PC-3 (cell line): ENCODE results near the gene LATS2. TPM values are rescaled to one million over a fixed set of nuclear protein-coding genes. Genes with fewer than 3 reads are reported as not detected.

Source experiments
- ATAC-seq: fragments of 200-7000 bp; cut with Tn5 transposase; 2 replicates; pipeline ENCODE4 v1.9.1; 2020; ENCODE audit warnings: mild to moderate bottlenecking, moderate library complexity
- BruUV-seq: library from RNA; stranded (reverse); fragments of 400-500 nt; replicated peaks from 2 replicates; lab custom pipeline; 2021; lab: Mats Ljungman, UMichigan
- CTCF ChIA-PET: fragments of 300-600 bp; sonication (Branson Sonifier 250); formaldehyde crosslinking; loops from one replicate; lab custom pipeline; 2022; ENCODE audit warnings: antibody characterized with exemption; lab: Charles Lee
- POLR2A ChIA-PET: fragments of 300-600 bp; sonication (Branson Sonifier 250); formaldehyde crosslinking; loops from one replicate; lab custom pipeline; 2022; ENCODE audit warnings: antibody characterized with exemption; ENCODE audit not compliant: unreplicated experiment; lab: Charles Lee
- DNase-seq: peaks from one replicate; pipeline ENCODE4 v3.0.0-alpha.2; 2015
- H2AFZ ChIP-seq: fragments of 300-600 bp; sonication (generic); 2 replicates; pipeline ENCODE4 v1.6.0; 2016; ENCODE audit warnings: antibody characterized with exemption, low read length
- H3F3A ChIP-seq: fragments of 300-600 bp; sonication (generic); one replicate; pipeline ENCODE4 v1.6.0; 2017; ENCODE audit warnings: antibody characterized with exemption, low read length, control low read depth, mild to moderate bottlenecking; ENCODE audit not compliant: unreplicated experiment
- H3K27ac ChIP-seq: fragments of 300-600 bp; sonication (generic); 2 replicates; pipeline ENCODE4 v1.5.1; 2016; ENCODE audit warnings: mild to moderate bottlenecking, low read length
- H3K27me3 ChIP-seq: fragments of 300-600 bp; sonication (generic); 2 replicates; pipeline ENCODE4 v1.6.1; 2016; ENCODE audit warnings: low read length, mixed read lengths
- H3K36me3 ChIP-seq: fragments of 300-600 bp; sonication (generic); 2 replicates; pipeline ENCODE4 v1.6.1; 2016; ENCODE audit warnings: low read depth, mixed run types, low read length, mixed read lengths
- H3K4me1 ChIP-seq: fragments of 300-600 bp; sonication (generic); 2 replicates; pipeline ENCODE4 v1.5.1; 2016; ENCODE audit warnings: low read length; ENCODE audit not compliant: insufficient read depth
- H3K4me2 ChIP-seq: fragments of 300-600 bp; sonication (generic); 2 replicates; pipeline ENCODE4 v1.6.0; 2016; ENCODE audit warnings: low read length
- H3K4me3 ChIP-seq: fragments of 300-600 bp; sonication (generic); 2 replicates; pipeline ENCODE4 v1.5.1; 2016; ENCODE audit warnings: mild to moderate bottlenecking, low read length, mixed read lengths
- H3K79me2 ChIP-seq: fragments of 300-600 bp; sonication (generic); 2 replicates; pipeline ENCODE4 v1.6.1; 2017; ENCODE audit warnings: low read length, mixed read lengths
- H3K9ac ChIP-seq: fragments of 300-600 bp; sonication (generic); 2 replicates; pipeline ENCODE4 v1.6.0; 2016; ENCODE audit warnings: mild to moderate bottlenecking, low read length
- H3K9me2 ChIP-seq: fragments of 300-600 bp; sonication (generic); replicated peaks from 2 replicates; pipeline ENCODE4 v1.6.1; 2016; ENCODE audit warnings: mixed run types, low read length, mixed read lengths
- H3K9me3 ChIP-seq: fragments of 300-600 bp; sonication (generic); 2 replicates; pipeline ENCODE4 v1.6.1; 2016; ENCODE audit warnings: low read length, mixed read lengths
- H4K20me1 ChIP-seq: fragments of 300-600 bp; sonication (generic); 2 replicates; pipeline ENCODE4 v1.6.1; 2016; ENCODE audit warnings: low read length, mixed read lengths
- CTCF ChIP-seq: fragments of 300-600 bp; sonication (generic); conservative IDR thresholded peaks from 2 replicates; pipeline ENCODE4 v1.5.1; 2017; ENCODE audit warnings: antibody characterized with exemption, low read depth, mild to moderate bottlenecking, low read length
- EZH2 ChIP-seq: fragments of 300-600 bp; sonication (generic); IDR thresholded peaks from one replicate; pipeline ENCODE4 v1.6.1; 2017; ENCODE audit warnings: antibody characterized with exemption, mild to moderate bottlenecking, low read length; ENCODE audit not compliant: unreplicated experiment
- EZH2phosphoT487 ChIP-seq: fragments of 300-600 bp; sonication (generic); IDR thresholded peaks from 2 replicates; pipeline ENCODE4 v1.6.1; 2018; ENCODE audit warnings: mild to moderate bottlenecking, antibody characterized with exemption, low read length, borderline replicate concordance
- intact Hi-C: fragments of 100-400 bp; cut with micrococcal nuclease; formaldehyde crosslinking; loops from 2 replicates; pipeline ENCODE4 v1.9.0; 2023
- total RNA-seq: library from RNA; depleted of rRNA; stranded (reverse); fragments of >200 nt; gene quantifications from 2 replicates; pipeline ENCODE4 v1.2.3, GENCODE V29; 2014

The LATS2 gene
- total RNA-seq, 1 experiment from 2014 or later, result 11.0 TPM

GRCh38 chr13:21011378-21011777 lies 50.0 kb downstream of the LATS2 start:
- CTCF ChIA-PET, result no interaction called here
- Histone ChIP-seq H2AFZ (no peak overlapping the region), H3K4me2 (no peak overlapping the region), H3K4me3 (no peak overlapping the region), H3K9ac (no peak overlapping the region), H3K79me2 (peaks cover 85% of the 10 kb centered on the region), H3K27ac (no peak overlapping the region), H3K27me3 (no peaks in the 10 kb centered on the region), H3F3A (peaks cover under 1% of the 10 kb centered on the region), H3K36me3 (no peaks in the 10 kb centered on the region), H4K20me1 (0 out of 2 replicates have a peak, but pooled peaks cover 3% of the 10 kb centered on the region), H3K9me3 (no peaks in the 10 kb centered on the region), H3K4me1 (peaks cover 29% of the 10 kb centered on the region), H3K9me2 (no peaks in the 10 kb centered on the region)
- no peak for DNase-seq
- TF ChIP-seq EZH2phosphoT487 (no peak), CTCF (no peak)
- no TSS peak for BruUV-seq
- POLR2A ChIA-PET, result no interaction called here
- no peak for ATAC-seq
- intact Hi-C loops, result no loop called here

- Histone ChIP-seq H3K4me2 (no peak overlapping the region), H3K9me2 (no peaks in the 10 kb centered on the region), H3K9me3 (no peaks in the 10 kb centered on the region), H3K27ac (no peak overlapping the region), H2AFZ (no peak overlapping the region), H3K4me1 (peaks cover 25% of the 10 kb centered on the region), H3F3A (no peaks in the 10 kb centered on the region), H3K4me3 (no peak overlapping the region), H3K27me3 (no peaks in the 10 kb centered on the region), H3K9ac (no peak overlapping the region), H3K79me2 (peaks cover 83% of the 10 kb centered on the region), H3K36me3 (no peaks in the 10 kb centered on the region), H4K20me1 (0 out of 2 replicates have a peak, but pooled peaks cover 3% of the 10 kb centered on the region)
- intact Hi-C loops, result no loop called here
- POLR2A ChIA-PET, result no interaction called here
- BruUV-seq, result no TSS peak
- ATAC-seq (no peak), DNase-seq (peak; percentile 20)
- CTCF ChIA-PET, result no interaction called here
- TF ChIP-seq EZH2phosphoT487 (no peak), CTCF (no peak), EZH2 (no peak)
Measured at GRCh38 chr13:21010621-21011020, 50.8 kb downstream of the LATS2 start.

- H3K9ac ChIP-seq, result no peak overlapping the region
- H3K4me1 ChIP-seq, result peaks cover 9% of the 10 kb centered on the region
- ChIA-PET CTCF (no interaction called here), POLR2A (no interaction called here)
- H4K20me1 ChIP-seq, result peaks cover 4% of the 10 kb centered on the region; the same call in 1 of the 2 replicates
- intact Hi-C loops, result no loop called here
- DNase-seq (no peak), ATAC-seq (no peak)
- H3K27ac ChIP-seq, result no peak overlapping the region
- TF ChIP-seq EZH2phosphoT487 (no peak), EZH2 (no peak)
- H2AFZ ChIP-seq, result no peak overlapping the region
- no peaks in the 10 kb centered on the region for H3K9me2 ChIP-seq
- H3K9me3 ChIP-seq, result no peaks in the 10 kb centered on the region
- no peaks in the 10 kb centered on the region for H3K36me3 ChIP-seq
- H3K79me2 ChIP-seq, result peaks cover 77% of the 10 kb centered on the region
- no peak overlapping the region for H3K4me3 ChIP-seq
- no peaks in the 10 kb centered on the region for H3F3A ChIP-seq
- H3K4me2 ChIP-seq, result no peak overlapping the region
- H3K27me3 ChIP-seq, result no peaks in the 10 kb centered on the region
- BruUV-seq, result no TSS peak
Measured at GRCh38 chr13:21009036-21009435, 52.4 kb downstream of the LATS2 start.
